ENCODE results near the gene CBLB. TPM values are rescaled to one million over a fixed set of nuclear protein-coding genes. Genes with fewer than 3 reads are reported as not detected.

Gene CBLB
- total RNA-seq, 1 donor from 2014 or later: 45.9 TPM

DNA sequence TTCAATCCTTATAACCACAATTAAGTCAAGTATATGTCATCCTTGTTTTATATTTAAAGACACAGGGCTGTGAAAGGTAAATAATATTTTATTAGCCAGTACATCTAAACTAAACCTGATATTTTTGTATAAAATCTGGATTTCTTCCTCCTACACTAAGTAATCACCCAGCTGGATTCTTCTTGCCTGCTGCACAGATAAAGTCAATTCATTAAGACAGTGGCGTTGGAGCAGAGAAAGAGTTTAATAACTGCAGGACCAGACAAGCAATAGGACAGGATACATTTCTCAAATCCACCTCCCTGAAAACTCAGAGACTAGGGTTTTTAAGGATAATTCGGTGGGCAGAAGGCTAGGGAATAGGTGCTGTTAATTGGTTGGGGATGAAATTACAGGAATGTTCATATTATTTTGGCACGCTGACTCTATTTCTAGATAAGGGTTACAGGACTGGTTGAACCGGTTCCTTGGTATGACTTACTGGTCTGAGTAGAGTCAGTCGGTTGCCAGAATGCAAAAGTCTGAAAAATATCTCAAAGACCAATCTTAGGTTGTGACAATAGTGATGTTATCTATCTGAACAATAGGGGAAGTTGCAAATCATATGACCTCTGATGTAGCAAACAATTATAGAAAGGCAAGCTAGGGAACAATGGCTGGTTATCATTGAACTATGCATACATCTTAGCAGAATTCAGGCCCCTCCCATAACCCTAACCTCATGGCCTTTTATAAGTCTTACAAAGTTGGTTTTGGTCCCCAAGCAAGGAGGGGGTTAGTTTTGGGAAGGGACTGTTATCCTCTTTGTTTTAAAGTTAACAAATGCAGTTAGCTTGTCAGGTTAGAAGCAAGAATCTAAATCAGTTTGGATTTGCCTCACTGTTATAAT, 257.3 kb downstream of the CBLB start:
- Histone ChIP-seq H3K4me3 (ENCODE audit: insufficient read depth, low read depth, low read length) (no peak overlapping the region), H3K27ac (ENCODE audit: low read depth, low read length) (no peak overlapping the region), H3K9ac (ENCODE audit: low read length) (no peak overlapping the region), H3K27me3 (ENCODE audit: insufficient read depth, low read length) (no peaks in the 10 kb centered on the region), H3K79me2 (ENCODE audit: insufficient read depth, low read length) (no peaks in the 10 kb centered on the region), H3K9me3 (ENCODE audit: insufficient read depth, low read depth, low read length) (no peaks in the 10 kb centered on the region), H3K4me1 (ENCODE audit: insufficient read depth, low read length) (no peaks in the 10 kb centered on the region), H3K4me2 (ENCODE audit: low read length) (no peak overlapping the region), H2AFZ (ENCODE audit: low read depth, low read length) (no peak overlapping the region), H4K20me1 (ENCODE audit: insufficient read depth, low read length) (no peaks in the 10 kb centered on the region), H3K36me3 (ENCODE audit: insufficient read depth, low read length) (no peaks in the 10 kb centered on the region)
- FAIRE-seq (no peak), DNase-seq (ENCODE audit: low read depth) (no peak)
- no peaks in the 10 kb centered on the region for H3K27me3 Mint-ChIP-seq (ENCODE audit: low read depth, unreplicated experiment)
- H3K4me3 Mint-ChIP-seq (ENCODE audit: unreplicated experiment): no peak overlapping the region
- H3K36me3 Mint-ChIP-seq (ENCODE audit: low read depth, unreplicated experiment): no peaks in the 10 kb centered on the region
- peaks cover 17% of the 10 kb centered on the region for H3K4me1 Mint-ChIP-seq (ENCODE audit: low read depth, unreplicated experiment)
- H3K9me3 Mint-ChIP-seq (ENCODE audit: unreplicated experiment): no peaks in the 10 kb centered on the region
- no peak overlapping the region for H3K27ac Mint-ChIP-seq (ENCODE audit: unreplicated experiment)
- no peak for TF ChIP-seq EZH2 (IDR thresholded peaks at IDR 0.05; ENCODE audit: insufficient read depth, low read length)
- TF ChIP-seq, protein P1, sequence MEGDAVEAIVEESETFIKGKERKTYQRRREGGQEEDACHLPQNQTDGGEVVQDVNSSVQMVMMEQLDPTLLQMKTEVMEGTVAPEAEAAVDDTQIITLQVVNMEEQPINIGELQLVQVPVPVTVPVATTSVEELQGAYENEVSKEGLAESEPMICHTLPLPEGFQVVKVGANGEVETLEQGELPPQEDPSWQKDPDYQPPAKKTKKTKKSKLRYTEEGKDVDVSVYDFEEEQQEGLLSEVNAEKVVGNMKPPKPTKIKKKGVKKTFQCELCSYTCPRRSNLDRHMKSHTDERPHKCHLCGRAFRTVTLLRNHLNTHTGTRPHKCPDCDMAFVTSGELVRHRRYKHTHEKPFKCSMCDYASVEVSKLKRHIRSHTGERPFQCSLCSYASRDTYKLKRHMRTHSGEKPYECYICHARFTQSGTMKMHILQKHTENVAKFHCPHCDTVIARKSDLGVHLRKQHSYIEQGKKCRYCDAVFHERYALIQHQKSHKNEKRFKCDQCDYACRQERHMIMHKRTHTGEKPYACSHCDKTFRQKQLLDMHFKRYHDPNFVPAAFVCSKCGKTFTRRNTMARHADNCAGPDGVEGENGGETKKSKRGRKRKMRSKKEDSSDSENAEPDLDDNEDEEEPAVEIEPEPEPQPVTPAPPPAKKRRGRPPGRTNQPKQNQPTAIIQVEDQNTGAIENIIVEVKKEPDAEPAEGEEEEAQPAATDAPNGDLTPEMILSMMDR (IDR thresholded peaks at IDR 0.05; ENCODE audit: insufficient read depth, low read depth, low read length): no peak

DNA sequence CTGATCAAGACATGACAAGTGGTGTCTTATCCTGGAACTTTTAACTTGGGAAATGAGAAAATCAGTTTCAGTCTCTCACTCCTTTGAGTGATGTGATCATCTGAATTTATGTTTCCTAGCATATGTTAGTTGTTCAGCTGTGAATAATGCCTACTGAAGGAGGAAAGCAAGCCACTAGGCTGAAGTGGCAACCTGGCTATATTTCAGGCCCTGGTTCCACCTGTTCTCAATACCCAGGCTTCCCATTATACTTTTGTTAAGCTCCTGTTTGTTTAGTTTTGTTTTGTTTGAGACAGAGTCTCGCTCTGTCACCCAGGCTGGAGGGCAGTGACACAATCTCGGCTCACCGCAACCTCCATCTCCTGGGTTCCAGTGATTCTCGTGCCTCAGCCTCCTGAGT, 258.3 kb downstream of the CBLB start:
- Mint-ChIP-seq H3K4me3 (ENCODE audit: unreplicated experiment) (no peak overlapping the region), H3K27me3 (ENCODE audit: low read depth, unreplicated experiment) (no peaks in the 10 kb centered on the region), H3K36me3 (ENCODE audit: low read depth, unreplicated experiment) (no peaks in the 10 kb centered on the region), H3K4me1 (ENCODE audit: low read depth, unreplicated experiment) (peaks cover 23% of the 10 kb centered on the region), H3K9me3 (ENCODE audit: unreplicated experiment) (no peaks in the 10 kb centered on the region), H3K27ac (ENCODE audit: unreplicated experiment) (no peak overlapping the region)
- no peaks in the 10 kb centered on the region for H3K27me3 ChIP-seq (ENCODE audit: insufficient read depth, low read length)
- H3K27ac ChIP-seq (ENCODE audit: low read depth, low read length): no peak overlapping the region
- H3K9ac ChIP-seq (ENCODE audit: low read length): no peak overlapping the region
- H3K36me3 ChIP-seq (ENCODE audit: insufficient read depth, low read length): no peaks in the 10 kb centered on the region
- FAIRE-seq (no peak), DNase-seq (ENCODE audit: low read depth) (no peak)
- no peaks in the 10 kb centered on the region for H3K9me3 ChIP-seq (ENCODE audit: insufficient read depth, low read depth, low read length)
- H3K4me2 ChIP-seq (ENCODE audit: low read length): no peak overlapping the region
- H2AFZ ChIP-seq (ENCODE audit: low read depth, low read length): no peak overlapping the region
- H3K79me2 ChIP-seq (ENCODE audit: insufficient read depth, low read length): no peaks in the 10 kb centered on the region
- no peak for TF ChIP-seq EZH2 (IDR thresholded peaks at IDR 0.05; ENCODE audit: insufficient read depth, low read length)
- TF ChIP-seq, protein P1 (IDR thresholded peaks at IDR 0.05; ENCODE audit: insufficient read depth, low read depth, low read length): no peak
- H4K20me1 ChIP-seq (ENCODE audit: insufficient read depth, low read length): no peaks in the 10 kb centered on the region
- no peaks in the 10 kb centered on the region for H3K4me1 ChIP-seq (ENCODE audit: insufficient read depth, low read length)
- H3K4me3 ChIP-seq (ENCODE audit: insufficient read depth, low read depth, low read length): no peak overlapping the region

DNA sequence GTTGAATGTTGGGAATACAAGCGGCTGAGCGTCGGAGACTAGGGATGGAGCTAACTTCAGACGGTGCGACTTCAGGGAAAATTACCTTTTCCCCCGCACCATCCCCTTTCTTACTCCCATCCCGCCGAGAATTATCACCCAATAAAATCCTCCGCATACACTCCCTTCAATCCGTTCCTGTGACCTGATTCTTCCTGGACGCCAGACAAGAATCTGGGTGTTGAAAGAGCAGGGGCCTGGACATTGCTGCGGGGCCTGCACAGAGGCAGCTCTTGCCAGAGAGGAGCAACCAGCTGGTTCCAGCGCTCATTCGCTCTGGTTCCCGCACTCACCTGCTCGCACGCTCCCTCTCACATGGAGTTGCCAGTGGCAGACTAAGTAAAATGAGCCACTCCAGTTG, 260.2 kb downstream of the CBLB start:
- Mint-ChIP-seq H3K27me3 (ENCODE audit: low read depth, unreplicated experiment) (no peaks in the 10 kb centered on the region), H3K9me3 (ENCODE audit: unreplicated experiment) (no peaks in the 10 kb centered on the region), H3K27ac (ENCODE audit: unreplicated experiment) (no peak overlapping the region), H3K4me3 (ENCODE audit: unreplicated experiment) (no peak overlapping the region), H3K4me1 (ENCODE audit: low read depth, unreplicated experiment) (peaks cover 16% of the 10 kb centered on the region), H3K36me3 (ENCODE audit: low read depth, unreplicated experiment) (no peaks in the 10 kb centered on the region)
- no peaks in the 10 kb centered on the region for H3K79me2 ChIP-seq (ENCODE audit: insufficient read depth, low read length)
- no peak for TF ChIP-seq EZH2 (IDR thresholded peaks at IDR 0.05; ENCODE audit: insufficient read depth, low read length)
- TF ChIP-seq, protein P1 (IDR thresholded peaks at IDR 0.05; ENCODE audit: insufficient read depth, low read depth, low read length): no peak
- H3K27me3 ChIP-seq (ENCODE audit: insufficient read depth, low read length): no peaks in the 10 kb centered on the region
- DNase-seq (ENCODE audit: low read depth) (no peak), FAIRE-seq (no peak)
- H3K9me3 ChIP-seq (ENCODE audit: insufficient read depth, low read depth, low read length): no peaks in the 10 kb centered on the region
- no peaks in the 10 kb centered on the region for H3K36me3 ChIP-seq (ENCODE audit: insufficient read depth, low read length)
- no peak overlapping the region for H2AFZ ChIP-seq (ENCODE audit: low read depth, low read length)
- H3K4me3 ChIP-seq (ENCODE audit: insufficient read depth, low read depth, low read length): no peak overlapping the region
- no peaks in the 10 kb centered on the region for H3K4me1 ChIP-seq (ENCODE audit: insufficient read depth, low read length)
- no peak overlapping the region for H3K9ac ChIP-seq (ENCODE audit: low read length)
- no peaks in the 10 kb centered on the region for H4K20me1 ChIP-seq (ENCODE audit: insufficient read depth, low read length)
- H3K4me2 ChIP-seq (ENCODE audit: low read length): no peak overlapping the region
- H3K27ac ChIP-seq (ENCODE audit: low read depth, low read length): no peak overlapping the region

All from astrocyte (in vitro differentiated cells and primary cell).